ENCODE data around the gene HOPX.

GRCh38 chr4:56668267-56668666, 12.8 kb downstream of the HOPX start:
- TF ChIP-seq CTCF (conservative IDR thresholded peaks at IDR 0.05; ENCODE audit: low read length) = peak; percentile 80
- TF ChIP-seq EZH2phosphoT487 (IDR thresholded peaks at IDR 0.05; ENCODE audit: borderline replicate concordance, low read depth, low read length) = no peak

Measured in OCI-LY7 (cell line).